ENCODE results near the gene RPS6KA6.

GRCh38 chrX:84219551-84219950 lies 31.6 kb upstream of the RPS6KA6 start:
- TF ChIP-seq NFRKB (IDR thresholded peaks at IDR 0.05) = no peak
- TF ChIP-seq CTBP1 (IDR thresholded peaks at IDR 0.05; ENCODE audit: borderline replicate concordance) = no peak
- TF ChIP-seq ARNT (IDR thresholded peaks at IDR 0.05) = no peak
- no peak for TF ChIP-seq FOXM1 (IDR thresholded peaks at IDR 0.05; ENCODE audit: borderline replicate concordance)
- no peak for TF ChIP-seq SP1 (IDR thresholded peaks at IDR 0.05)
- TF ChIP-seq SUZ12 (IDR thresholded peaks at IDR 0.05) = no peak

All from HEK293T (cell line).